DMS53 treated with DMSO at 0.1 percent for 48 hours (cell line): ENCODE results near the gene CDC42EP1.

ENCODE experiments used
- DNase-seq: peaks from one replicate; lab custom pipeline; 2025; ENCODE audit not compliant: unreplicated experiment; lab: John Stamatoyannopoulos, UW

CDC42EP1 gene

GRCh38 chr22:37560608-37561211, 430 bp downstream of the CDC42EP1 start:
- no peak for DNase-seq

GRCh38 chr22:37561212-37562048, 1.1 kb downstream of the CDC42EP1 start:
- no peak for DNase-seq

- no peak for DNase-seq
Observed at GRCh38 chr22:37562049-37562875, 2.0 kb downstream of the CDC42EP1 start.

DNA sequence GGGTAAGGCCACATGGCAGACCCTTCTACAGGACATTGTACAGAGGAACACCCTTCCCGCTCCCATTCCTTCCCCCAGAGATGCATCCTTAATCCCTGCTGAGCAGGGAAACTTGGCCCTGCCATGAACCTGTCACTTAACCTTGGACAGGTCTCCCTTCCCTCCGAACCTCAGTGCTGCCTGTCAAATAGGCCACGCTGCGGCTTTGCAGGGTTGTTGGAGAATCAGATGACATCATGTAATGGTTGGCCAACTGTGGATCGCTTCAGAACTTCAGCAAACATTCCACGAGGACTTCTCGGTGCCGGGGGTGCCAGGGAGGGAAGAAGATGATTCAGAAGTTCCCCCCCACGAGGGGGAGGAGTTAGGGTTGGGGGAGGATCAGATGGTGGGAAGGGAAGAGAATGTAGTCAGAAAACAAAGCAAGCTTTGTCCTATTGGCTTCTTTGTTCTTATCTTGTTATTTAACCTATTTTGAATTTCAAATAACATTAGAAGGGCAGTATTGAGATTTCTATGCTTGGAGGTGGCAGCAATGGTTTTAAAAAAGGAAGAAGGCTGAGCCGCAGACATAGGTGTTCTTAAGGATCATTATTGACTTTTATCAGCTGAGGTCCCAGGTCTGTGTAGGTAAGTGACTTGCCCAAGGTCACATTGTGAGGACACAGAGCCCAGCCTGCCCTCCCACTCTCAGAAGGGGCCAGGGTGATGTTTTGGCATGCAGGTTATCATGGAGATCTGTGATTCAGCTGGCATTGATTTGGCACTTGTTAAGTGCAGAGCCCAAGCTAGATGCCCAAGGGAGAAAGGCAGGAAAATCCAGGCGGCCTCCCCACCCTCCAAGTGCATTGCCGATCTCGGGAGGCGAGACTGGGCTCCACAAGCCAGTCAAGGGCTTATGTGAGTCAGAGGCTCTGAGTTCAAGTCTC, 3.1 kb downstream of the CDC42EP1 start:
- no peak for DNase-seq

GRCh38 chr22:37564111-37564711, 3.9 kb downstream of the CDC42EP1 start:
- DNase-seq = no peak

GRCh38 chr22:37565830-37566229, 5.5 kb downstream of the CDC42EP1 start:
- no peak for DNase-seq

DNA sequence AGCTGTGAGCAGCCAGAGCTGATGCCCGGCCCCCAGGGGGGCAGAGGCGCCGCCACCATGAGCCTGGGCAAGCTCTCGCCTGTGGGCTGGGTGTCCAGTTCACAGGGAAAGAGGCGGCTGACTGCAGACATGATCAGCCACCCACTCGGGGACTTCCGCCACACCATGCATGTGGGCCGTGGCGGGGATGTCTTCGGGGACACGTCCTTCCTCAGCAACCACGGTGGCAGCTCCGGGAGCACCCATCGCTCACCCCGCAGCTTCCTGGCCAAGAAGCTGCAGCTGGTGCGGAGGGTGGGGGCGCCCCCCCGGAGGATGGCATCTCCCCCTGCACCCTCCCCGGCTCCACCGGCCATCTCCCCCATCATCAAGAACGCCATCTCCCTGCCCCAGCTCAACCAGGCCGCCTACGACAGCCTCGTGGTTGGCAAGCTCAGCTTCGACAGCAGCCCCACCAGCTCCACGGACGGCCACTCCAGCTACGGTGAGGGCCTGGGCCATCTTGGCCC, 6.1 kb downstream of the CDC42EP1 start:
- no peak for DNase-seq

DNA sequence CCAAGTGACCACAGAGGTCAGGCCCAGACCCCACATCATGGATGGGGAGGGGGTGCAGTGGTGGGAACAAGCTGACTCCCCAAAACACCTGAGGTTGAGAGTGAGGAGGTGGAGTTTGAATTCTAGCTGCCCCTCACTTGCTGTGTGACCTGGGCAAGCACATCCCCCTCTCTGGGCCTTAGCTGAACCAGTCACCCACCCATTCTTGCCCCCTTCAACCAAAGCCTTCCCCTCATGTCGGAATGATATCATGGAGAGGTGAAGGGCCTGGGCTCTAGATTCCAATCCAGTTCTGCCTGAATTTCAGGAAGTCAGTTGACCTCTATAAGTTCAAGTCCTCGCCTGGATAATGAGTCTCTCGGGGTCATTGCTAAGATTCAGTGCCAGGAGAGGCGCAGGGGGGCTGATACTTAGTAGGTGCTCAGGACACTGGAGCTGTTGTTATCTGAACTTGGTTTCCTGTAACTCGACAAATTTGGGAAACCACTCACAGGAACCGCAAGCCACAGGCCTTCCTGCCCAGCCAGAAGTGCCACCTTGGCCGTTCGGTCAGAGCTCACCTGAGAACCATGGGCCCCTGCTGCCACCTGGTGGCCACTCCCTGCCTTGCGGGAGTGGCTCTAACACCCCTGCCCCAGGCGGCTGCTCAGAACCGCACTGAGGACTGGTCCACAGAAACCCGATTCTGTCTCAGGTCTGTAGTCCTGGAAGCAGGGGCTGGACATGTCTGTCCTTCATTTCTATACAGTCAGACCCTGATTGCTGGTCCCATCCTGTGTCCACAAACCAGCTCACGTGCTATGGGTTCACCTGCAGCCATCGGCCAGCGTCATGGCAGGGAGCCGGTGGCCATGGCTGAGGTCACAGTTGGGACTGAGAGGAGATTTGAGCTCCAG, 6.9 kb downstream of the CDC42EP1 start:
- DNase-seq = no peak

DNA sequence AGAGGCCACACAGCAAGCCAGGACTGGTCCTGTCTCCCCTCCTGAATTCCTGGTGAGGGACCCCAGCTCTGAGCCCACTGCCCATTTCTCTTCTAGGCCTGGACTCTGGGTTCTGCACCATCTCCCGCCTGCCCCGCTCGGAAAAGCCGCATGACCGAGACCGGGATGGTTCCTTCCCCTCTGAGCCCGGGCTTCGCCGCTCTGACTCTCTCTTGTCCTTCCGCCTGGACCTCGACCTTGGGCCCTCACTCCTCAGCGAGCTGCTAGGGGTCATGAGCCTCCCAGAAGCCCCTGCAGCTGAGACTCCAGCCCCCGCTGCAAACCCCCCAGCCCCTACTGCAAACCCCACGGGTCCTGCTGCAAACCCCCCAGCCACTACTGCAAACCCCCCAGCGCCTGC, 7.7 kb downstream of the CDC42EP1 start:
- DNase-seq = no peak

GRCh38 chr22:37568448-37569008, 8.2 kb downstream of the CDC42EP1 start:
- DNase-seq = no peak

- DNase-seq = no peak
Observed at GRCh38 chr22:37569009-37569920, 9.0 kb downstream of the CDC42EP1 start.

GRCh38 chr22:37569921-37570660, 9.8 kb downstream of the CDC42EP1 start:
- no peak for DNase-seq

GRCh38 chr22:37570661-37570976, 10.3 kb downstream of the CDC42EP1 start:
- no peak for DNase-seq

DNA sequence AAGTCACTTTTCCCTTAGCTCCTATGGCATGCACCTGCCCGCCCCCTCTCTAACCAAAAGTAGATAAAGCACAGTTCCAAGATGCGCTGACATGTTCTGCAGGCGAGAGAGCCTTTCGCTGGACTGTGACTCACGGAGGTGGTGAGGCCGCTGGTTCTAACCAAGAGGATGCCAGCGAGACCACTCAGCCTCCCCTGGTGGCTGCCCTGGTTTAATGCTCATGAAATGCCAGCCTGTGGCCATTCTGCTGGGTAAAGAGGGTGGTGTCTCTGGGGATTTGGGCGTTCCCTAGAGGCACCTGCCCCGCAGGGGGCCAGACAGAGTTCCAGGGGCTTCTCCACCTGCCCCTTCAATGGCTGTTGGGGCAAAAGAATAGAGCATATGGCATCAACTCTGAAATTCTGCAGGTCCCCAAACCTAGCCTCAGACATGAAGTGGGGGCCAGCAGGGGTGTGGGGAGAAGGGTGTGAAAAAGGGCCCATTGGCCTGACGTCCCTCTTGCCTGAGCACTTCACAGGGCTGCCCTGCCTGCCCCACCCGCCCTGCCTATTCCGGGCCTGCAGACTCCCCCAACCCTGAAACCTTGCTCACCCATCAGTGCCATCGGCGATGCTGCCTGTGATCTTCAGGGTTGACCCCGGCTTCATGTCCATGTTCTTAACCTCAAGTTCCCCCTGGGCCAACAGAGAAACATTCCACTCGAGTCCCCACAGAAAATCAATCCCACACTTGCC, 11.1 kb downstream of the CDC42EP1 start:
- no peak for DNase-seq

GRCh38 chr22:37571992-37572373, 11.7 kb downstream of the CDC42EP1 start:
- DNase-seq = no peak

DNA sequence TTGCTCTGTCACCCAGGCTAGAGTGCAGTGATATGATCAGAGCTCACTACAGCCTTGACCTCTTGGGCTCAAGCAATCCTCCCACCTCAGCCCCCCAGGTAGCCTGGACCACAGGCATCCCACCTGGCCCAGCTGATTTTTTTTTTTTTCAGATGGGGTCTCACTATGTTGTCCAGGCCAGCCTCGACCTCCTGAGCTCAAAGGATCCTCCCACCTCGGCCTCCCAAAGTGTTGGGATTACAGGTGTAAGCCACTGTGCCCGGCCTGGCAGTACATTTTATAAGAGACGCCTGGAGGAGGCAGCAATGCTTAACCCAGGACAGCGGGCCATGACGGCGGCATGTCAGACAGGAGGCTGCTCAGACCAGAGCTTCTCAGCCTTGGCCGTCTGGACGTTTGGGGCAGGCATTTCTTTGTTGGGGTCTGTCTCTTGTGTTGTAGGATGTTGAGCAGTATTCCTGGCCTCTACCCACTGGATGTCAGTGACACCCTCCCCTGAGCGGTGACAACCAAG, 15.3 kb downstream of the CDC42EP1 start:
- DNase-seq = no peak
